Thoracic aorta (tissue), 2 donors: ENCODE measurements around the gene GGT7. TPM values are rescaled to one million over a fixed set of nuclear protein-coding genes. Genes with fewer than 3 reads are reported as not detected.

Experiments
- ATAC-seq: fragments of 150-250 bp; one replicate; pipeline ENCODE4 v1.8.0; 2017; ENCODE audit warnings: low read depth; ENCODE audit not compliant: insufficient number of reproducible peaks, low FRiP score
- DNase-seq: peaks from one replicate; pipeline ENCODE4 v3.0.0-alpha.2; 2020; ENCODE audit warnings: low spot score
- H3K27ac ChIP-seq, 2 donors: fragments of 200-600 bp; sonication (generic); 1 replicate in 1 of 2; 2 replicates in 1 of 2; pipeline ENCODE4 v1.5.1; 2016; ENCODE audit warnings: mild to moderate bottlenecking in 2 of 2, moderate library complexity in 2 of 2
- H3K27me3 ChIP-seq: fragments of 200-600 bp; sonication (generic); replicated peaks from 2 replicates; pipeline ENCODE4 v1.6.0; 2016; ENCODE audit warnings: mild to moderate bottlenecking; ENCODE audit not compliant: insufficient read depth
- H3K36me3 ChIP-seq: fragments of 200-600 bp; sonication (generic); one replicate; pipeline ENCODE4 v1.5.1; 2016
- H3K4me1 ChIP-seq, 2 donors: fragments of 200-600 bp; sonication (generic); 1 replicate in 1 of 2; 2 replicates in 1 of 2; pipeline versions ENCODE4 v1.5.1 to v1.6.0; 2016; ENCODE audit warnings: low read depth in 2 of 2, mild to moderate bottlenecking in 1 of 2; ENCODE audit not compliant: control insufficient read depth in 1 of 2
- H3K4me3 ChIP-seq: fragments of 200-600 bp; sonication (generic); 2 replicates; pipeline ENCODE4 v1.5.1; 2016; ENCODE audit warnings: mild to moderate bottlenecking
- H3K9me3 ChIP-seq: fragments of 200-600 bp; sonication (generic); 2 replicates; pipeline ENCODE4 v1.5.1; 2016
- total RNA-seq, 2 donors: library from RNA; depleted of rRNA; stranded (reverse); fragments of >200 nt; gene quantifications; one replicate each; pipeline versions ENCODE4 v1.1.0 to v1.2.3, GENCODE V29; 2016
- TF ChIP-seq, protein P1 (sequence below): fragments of 200-600 bp; sonication (generic); IDR thresholded peaks from one replicate; pipeline ENCODE4 v1.5.1; 2019; ENCODE audit warnings: antibody characterized with exemption

GGT7 gene
- total RNA-seq, 2 donors from 2014 or later = 22.2 to 41.4 TPM

DNA sequence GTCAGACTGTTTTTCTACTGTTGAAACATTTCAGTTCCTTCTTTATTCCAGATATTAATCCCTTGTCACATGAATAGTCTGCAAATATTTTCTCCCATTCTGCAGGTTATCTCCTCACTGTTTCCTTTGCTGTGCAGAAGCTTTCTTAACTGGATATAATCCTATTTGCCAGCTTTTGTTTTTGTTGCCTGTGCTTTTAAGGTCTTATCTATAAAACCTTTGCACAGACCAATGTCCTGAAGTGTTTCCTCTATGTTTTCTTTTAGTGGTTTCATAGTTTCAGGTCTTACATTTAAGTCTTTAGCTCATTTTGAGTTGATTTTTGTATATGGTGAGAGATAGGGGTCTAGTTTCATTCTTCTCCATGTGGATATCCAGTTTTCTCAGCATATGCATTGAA lies 66.4 kb downstream of the GGT7 start:
- TF ChIP-seq, protein P1, sequence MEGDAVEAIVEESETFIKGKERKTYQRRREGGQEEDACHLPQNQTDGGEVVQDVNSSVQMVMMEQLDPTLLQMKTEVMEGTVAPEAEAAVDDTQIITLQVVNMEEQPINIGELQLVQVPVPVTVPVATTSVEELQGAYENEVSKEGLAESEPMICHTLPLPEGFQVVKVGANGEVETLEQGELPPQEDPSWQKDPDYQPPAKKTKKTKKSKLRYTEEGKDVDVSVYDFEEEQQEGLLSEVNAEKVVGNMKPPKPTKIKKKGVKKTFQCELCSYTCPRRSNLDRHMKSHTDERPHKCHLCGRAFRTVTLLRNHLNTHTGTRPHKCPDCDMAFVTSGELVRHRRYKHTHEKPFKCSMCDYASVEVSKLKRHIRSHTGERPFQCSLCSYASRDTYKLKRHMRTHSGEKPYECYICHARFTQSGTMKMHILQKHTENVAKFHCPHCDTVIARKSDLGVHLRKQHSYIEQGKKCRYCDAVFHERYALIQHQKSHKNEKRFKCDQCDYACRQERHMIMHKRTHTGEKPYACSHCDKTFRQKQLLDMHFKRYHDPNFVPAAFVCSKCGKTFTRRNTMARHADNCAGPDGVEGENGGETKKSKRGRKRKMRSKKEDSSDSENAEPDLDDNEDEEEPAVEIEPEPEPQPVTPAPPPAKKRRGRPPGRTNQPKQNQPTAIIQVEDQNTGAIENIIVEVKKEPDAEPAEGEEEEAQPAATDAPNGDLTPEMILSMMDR = no peak
- DNase-seq = no peak
- Histone ChIP-seq H3K4me1 (no peaks in the 10 kb centered on the region), H3K9me3 (no peaks in the 10 kb centered on the region), H3K36me3 (no peaks in the 10 kb centered on the region), H3K27ac (no peak overlapping the region), H3K27me3 (no peaks in the 10 kb centered on the region), H3K4me3 (no peak overlapping the region)
- ATAC-seq = no peak

DNA sequence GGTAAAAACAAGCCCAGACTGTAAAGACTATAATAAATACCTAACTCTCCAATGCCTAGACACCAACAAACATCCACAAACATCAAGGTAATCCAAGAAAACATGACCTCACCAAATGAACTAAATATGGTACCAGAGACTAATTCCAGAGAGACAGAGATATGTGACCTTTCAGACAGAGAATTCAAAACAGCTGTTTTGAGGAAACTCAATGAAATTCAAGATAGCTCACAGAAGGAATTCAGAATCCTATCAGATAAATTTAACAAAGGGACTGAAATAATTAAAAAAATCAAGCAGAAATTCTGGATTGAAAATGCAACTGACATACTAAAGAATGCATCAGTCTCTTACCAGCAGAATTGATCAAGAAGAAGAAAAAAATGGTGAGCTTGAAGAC lies 73.8 kb downstream of the GGT7 start:
- Histone ChIP-seq H3K36me3 (no peaks in the 10 kb centered on the region), H3K4me1 (no peaks in the 10 kb centered on the region), H3K27me3 (no peaks in the 10 kb centered on the region), H3K9me3 (no peaks in the 10 kb centered on the region), H3K4me3 (no peak overlapping the region), H3K27ac (no peak overlapping the region)
- ATAC-seq = no peak
- TF ChIP-seq, protein P1 = no peak
- no peak for DNase-seq

DNA sequence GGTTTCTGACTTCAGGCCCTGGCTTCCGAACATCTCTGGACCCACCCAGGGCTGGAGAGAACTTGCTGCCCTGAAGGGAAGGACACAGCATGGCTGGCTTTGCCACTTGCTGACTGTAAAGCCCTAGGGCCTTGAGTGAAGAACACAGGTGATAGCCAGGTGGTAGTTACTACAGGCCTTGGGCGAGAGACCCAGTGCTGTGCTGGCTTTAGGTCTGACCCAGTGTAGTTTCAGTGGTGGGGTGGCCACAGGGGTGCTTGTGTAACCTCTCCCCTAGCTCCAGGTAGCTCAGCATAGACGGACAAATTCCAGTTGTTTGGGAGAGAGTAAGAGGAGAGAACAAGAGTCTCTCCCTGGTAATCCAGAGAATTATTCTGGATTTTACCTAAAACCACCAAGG lies 74.3 kb downstream of the GGT7 start:
- ATAC-seq = no peak
- H3K4me1 ChIP-seq = no peaks in the 10 kb centered on the region
- DNase-seq = no peak
- no peaks in the 10 kb centered on the region for H3K9me3 ChIP-seq
- no peaks in the 10 kb centered on the region for H3K27me3 ChIP-seq
- H3K27ac ChIP-seq = no peak overlapping the region
- TF ChIP-seq, protein P1 = no peak
- no peaks in the 10 kb centered on the region for H3K36me3 ChIP-seq
- H3K4me3 ChIP-seq = no peak overlapping the region

DNA sequence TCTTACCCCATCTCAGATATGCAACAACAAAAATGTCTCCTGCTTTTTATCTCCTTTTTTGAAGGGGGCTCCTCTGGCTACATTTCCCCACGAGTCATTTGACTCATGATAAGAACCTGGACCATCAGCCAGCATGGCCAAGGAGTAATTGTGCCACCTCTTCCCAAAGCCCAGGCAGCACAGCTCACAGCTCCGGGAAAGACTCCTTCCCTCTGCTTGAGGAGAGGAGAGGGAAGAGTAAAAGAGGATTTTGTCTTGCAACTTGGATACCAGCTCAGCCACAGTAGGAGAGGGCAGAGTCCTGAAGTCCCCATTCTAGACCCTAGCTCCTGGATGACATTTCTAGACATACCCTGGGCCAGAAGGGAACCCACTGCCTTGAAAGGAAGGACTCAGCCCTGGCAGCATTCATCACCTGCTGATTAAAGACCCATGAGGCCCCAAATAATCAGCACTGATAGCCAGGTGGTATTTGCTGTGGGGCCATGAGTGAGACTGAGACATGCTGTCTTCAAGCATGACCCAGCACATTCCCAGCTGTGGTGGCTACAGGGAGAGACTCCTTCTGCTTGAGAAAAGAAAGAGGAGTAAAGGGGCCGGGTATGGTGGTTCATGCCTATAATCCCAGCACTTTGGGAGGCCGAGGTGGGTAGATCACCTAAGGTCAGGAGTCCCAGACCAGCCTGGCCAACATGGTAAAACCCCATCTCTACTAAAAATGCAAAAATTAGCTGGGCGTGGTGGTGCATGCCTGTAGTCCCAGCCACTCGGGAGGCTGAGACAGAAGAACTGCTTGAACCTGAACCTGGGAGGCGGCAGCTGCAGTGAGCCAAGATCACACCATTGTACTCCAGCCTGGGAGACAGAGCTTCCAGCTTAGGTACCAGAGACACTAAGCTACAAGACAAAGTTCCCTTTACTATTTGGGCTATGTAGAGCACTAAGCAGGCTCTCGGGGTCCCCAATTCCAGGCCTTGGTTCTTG lies 75.4 kb downstream of the GGT7 start:
- TF ChIP-seq, protein P1 = no peak
- DNase-seq (no peak), ATAC-seq (no peak)
- Histone ChIP-seq H3K9me3 (no peaks in the 10 kb centered on the region), H3K4me3 (no peak overlapping the region), H3K27ac (no peak overlapping the region), H3K36me3 (no peaks in the 10 kb centered on the region), H3K27me3 (no peaks in the 10 kb centered on the region), H3K4me1 (peaks cover under 1 to 6% of the 10 kb centered on the region in 2 donors)

Other genes starting within 250 kb of the GGT7 start
- 10 to 100 TPM; 10.2 to 10.4 TPM for gene PIGU, start 195.8 kb downstream of the GGT7 start, total RNA-seq
- gene TP53INP2, start 168.5 kb downstream of the GGT7 start, total RNA-seq = 10 to 100 TPM; 14.4 to 27.7 TPM
- 10 to 100 TPM; 14.8 to 21.4 TPM for gene NCOA6, start 47.2 kb downstream of the GGT7 start, total RNA-seq
- gene ACSS2, start 3.8 kb upstream of the GGT7 start, total RNA-seq = 10 to 100 TPM; 65.9 to 95.4 TPM
- gene GSS, start 83.0 kb upstream of the GGT7 start, total RNA-seq = 10 to 100 TPM; 36.5 to 40.5 TPM
- under 1 TPM; 0.14 to 0.27 TPM for gene MYH7B, start 83.0 kb upstream of the GGT7 start, total RNA-seq
- gene TRPC4AP, start 220.0 kb upstream of the GGT7 start, total RNA-seq = 10 to 100 TPM; 65.8 to 73.6 TPM